GDM1 (cell line): ENCODE measurements around the gene TBC1D2.

Experiments
- DNase-seq: peaks from one replicate; lab custom pipeline; 2025; lab: John Stamatoyannopoulos, UW

The TBC1D2 gene

DNA sequence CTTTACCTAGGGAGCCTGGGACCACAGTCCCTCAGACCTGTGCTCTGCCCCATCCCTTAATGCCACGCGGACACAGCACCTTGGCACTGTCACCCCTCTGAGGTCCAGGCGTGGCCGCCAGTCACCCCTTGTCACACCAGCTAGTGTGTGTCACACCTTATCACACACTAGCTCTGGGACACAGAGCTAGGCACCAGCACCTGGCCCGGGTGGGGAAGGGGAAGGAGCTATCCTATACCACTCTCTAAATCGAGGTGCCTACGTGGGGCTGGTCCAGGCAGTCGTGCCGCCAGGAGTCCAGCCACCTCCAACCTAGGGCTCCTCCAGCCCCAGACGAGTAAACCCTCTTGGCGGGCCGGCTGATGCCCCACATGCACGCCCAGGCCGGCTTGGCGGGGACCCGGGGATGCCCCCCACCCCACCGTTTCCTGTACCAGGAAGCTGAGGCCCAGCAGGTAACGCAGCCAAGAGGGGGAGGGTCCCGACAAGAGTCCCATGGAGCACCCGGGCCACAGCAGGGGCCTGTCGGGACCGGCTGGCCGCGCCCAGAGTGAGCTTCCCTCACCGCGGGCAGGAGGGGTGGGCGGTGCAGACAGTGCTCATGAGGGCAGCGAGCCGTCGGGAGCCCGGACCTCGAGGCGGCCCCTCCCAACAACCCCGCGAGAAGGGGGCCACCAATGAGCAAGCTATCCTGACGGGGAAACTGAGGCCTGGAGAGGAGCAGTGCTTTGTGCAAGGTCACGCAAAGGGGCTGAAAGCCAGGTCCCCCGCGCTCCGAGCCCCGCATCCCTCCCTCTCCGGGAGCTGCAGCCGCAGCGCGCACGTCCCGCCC lies 63.6 kb downstream of the TBC1D2 start:
- peak; percentile 13 for DNase-seq

DNA sequence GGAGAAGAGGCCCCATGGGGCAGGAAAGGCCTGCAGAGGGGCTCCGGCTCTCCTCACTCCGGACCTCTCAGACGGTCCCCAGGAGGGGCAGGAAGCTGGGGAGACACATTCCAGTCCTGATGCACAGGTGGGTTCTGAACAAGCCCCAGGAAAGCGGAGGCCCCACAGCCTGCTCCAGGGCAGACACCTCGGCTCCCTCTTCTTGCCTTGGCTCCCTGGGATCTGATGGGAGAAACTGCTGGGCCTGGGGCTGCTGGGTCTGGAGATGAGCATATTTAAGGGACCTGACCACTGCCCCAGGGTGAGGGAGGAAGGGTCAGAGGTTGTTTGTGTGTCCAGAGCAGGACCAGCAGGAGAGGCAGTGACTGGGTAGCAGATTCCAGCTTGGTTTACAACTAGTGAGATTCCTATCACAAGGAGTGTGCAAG lies 64.3 kb downstream of the TBC1D2 start:
- no peak for DNase-seq

DNA sequence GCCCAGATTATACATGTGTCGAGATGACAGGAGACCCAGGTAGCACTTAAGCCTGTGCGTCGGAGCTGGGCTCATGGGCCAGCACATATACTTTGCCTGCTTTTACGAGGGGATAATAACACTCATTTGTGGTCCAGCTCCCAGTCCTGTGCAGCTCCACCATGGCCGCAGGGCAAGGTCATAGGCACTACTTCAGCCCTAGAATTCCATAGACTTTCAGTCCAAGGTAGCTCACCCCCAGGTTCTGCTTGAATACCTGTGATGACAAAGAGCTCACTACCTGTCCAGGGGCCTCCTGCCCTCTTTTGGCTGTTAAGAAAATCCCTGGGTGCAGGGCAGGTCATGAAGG lies 64.7 kb downstream of the TBC1D2 start:
- DNase-seq: no peak

DNA sequence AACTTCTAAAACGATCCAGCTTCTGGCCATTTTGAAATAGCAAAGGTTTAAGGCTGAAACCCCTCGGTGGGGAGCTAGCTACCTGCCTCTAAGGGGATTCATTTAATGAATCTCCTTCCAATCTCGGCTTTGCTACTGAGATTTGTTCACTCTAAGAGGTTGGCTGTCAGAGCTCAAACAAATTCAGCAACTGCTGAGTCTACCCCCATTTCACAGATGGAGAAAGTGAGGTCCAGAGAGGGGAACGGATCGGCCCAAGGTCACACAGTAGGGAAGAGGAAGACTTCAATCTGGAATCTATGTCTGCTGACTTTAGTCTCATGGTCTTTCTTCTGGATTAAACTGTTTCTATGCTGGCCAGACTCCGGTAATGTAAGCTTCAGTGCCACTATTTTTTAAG lies 66.0 kb downstream of the TBC1D2 start:
- DNase-seq: no peak

DNA sequence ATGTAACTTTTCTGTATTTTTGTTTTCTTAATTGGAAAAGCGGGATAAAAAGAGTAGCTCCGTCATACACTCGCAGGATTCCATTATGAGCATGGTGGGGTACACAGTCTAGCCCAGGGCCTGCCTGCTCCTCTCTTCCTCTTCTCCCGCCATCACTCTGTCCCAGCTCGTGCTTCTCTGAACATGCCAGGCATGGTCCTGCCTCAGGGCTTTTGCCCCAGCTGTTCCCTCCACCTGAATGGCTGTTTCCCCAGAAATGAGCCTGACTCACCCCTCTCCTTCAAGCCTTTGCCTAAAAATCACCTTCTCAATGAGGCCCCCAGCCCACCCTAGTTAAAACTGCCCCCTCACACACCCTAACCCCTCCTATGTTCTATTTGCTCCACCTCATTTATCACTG lies 67.5 kb downstream of the TBC1D2 start:
- DNase-seq: no peak

DNA sequence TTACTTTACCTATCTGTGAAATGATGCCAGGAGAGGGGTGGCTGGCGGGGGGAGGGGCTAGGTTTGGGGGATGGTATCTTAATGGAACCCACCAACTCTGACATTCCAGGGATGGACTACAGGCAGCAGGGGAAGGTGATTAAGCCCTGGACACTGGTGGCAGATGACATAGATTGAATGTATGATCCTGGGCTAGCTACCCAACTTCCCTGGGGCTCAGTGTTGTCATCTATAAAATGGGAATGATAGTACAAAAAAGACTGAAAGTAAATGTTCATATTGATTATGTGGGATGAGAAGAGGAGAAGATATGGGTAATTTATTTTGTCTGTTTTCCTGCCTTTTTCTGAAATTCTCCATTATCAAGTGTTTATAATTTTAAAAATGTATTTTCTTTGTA lies 69.2 kb downstream of the TBC1D2 start:
- DNase-seq: no peak

DNA sequence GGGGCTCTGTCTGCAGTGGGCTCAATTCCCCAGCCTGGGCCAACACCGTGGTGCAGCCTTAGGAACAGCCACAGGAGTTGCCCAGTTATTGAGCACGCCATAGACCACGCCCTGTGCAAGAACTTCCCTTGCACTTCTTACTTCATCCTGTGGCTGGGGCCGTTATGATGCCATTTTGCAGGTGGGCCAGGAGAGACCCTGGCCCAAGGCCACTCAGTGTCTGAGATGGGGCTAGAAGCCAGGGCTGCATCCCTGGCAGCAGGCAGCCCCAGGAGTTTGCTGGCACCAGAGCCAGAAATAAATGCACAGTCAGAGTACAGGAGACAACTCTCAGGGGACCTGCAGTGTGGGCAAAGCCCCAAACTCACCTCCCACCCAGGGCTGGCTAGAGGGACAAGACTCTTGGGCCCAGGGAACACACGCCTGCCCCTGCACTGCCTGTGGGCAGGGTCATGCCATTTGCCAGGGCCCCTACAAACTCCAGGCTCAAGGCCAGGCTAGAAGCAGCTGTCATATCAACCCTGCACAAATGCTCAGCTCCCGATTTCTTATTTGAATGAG lies 69.8 kb downstream of the TBC1D2 start:
- DNase-seq: no peak

DNA sequence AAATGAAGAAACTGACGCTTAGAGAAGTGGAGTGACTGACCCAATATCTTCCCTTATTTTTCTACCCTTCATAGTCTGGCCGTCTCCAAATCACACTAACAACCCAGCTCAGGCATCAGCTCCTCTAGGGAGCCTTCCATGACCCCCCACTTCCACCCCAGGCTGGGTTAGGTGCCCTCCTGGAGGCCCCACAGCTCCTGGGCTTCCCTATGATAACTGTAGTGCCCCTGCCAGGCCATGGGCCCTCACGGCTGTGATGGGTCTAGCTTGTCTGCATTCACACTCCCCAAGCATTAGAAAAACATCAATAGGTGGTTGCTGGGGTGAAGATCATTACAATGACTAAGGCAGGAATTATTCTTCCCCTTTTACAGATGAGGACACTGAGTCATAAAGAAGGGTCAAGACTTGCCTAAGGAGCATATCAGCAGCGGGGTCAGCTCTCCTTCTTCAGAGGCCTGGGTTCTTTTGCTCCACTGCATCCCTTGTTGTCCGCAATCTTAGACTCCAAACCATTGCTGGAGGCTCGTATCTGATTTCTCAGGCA lies 70.4 kb downstream of the TBC1D2 start:
- no peak for DNase-seq

DNA sequence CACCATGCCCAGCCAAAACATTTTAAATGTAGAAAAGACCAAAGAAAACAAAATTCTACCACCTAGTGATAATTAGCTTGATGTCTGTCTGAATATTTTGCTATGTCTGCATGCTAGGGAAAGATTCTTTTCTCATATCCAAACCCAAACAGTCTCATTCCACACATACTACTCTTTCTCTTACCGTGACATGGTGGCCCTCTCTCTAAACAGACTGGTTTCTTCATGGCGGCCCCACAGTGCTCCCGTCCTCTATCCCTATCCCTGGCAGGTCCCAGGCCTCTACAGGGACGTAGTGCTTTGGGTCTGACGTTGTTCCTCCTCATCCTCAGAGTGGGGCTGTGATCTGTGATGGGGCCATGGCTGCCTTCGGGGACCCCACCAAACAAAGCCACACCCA lies 71.1 kb downstream of the TBC1D2 start:
- DNase-seq: no peak

DNA sequence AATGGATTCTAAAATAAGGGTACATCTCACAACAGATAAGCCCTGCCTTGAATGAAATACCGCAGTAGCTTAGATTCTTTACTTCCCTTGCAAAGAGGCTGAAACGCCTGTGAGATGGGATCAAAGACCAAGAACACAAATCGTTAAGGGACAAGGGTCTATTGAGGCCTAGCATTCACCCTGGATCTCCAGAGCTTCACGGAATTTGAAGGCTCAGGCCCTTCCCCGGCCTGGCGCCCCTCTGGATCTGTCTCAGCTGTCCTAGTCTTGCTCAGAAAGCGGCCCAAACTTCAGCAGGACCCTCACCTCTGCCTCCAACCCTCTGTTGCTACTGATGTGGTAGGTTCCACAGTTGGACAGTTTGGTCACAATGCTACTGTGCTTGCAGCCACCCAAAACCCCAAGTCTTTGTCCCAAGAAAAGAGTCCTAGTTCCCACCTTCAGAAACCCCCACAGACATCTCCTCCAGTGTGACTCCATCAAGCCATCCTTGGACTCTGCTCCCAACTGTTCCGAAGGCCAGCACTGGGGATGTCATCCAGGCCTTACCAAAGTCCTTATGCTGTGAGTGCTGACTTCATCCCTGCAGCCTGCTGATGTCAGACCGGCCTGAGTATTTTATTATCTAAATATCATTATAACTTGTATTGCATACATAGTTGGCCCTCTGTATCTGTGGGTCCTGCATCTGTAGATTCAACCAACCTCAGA lies 72.4 kb downstream of the TBC1D2 start:
- no peak for DNase-seq

DNA sequence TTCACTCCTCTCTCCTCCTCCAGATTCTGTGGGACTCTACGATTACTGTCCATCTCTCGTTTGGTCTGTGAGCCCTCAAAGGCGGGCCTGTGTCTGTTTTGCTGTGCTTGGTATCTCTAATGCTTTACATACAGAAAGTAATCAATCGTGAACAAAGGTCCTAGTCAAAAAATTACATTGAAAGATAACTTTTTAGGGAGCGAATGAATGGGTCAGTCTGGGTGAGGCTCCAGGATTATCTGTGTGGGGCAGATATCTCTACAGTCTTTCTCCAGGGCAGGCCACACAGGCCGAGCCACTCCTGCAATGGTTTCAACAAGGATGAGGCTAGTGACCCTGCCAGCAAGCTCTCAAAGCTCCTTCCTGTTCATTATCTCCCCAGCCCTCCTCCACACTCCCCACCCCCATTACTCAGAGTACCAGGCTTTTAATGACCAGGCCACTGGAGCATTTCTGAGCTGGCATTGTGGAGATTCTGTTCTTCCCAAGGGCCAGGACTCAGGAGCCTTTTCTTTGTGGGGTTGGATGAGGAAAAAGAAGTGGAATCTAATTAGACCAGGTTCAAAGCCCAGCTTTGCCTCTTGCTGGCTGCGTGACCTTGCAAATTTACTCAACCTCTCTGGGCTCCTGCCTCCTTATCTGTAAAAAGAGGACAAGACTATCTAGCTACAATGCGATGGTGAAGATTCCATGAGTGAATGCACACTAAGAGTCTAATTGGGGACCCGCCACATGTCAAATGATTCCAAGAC lies 73.2 kb downstream of the TBC1D2 start:
- no peak for DNase-seq

DNA sequence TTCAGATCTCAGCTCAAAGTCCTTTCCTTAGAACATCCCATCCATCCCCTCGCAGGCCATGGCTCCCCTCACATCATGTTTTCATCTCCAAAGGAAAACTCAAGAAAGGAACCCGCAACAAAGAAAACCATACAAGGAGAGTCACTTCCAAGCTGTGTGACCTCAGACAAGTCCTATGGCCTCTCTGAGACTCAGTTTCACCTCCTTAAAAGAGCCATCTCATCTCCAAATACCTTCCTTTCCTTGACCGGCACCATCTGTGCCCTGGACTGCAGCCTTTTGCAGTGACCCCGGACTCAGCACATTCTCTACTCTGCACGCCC lies 73.7 kb downstream of the TBC1D2 start:
- no peak for DNase-seq

DNA sequence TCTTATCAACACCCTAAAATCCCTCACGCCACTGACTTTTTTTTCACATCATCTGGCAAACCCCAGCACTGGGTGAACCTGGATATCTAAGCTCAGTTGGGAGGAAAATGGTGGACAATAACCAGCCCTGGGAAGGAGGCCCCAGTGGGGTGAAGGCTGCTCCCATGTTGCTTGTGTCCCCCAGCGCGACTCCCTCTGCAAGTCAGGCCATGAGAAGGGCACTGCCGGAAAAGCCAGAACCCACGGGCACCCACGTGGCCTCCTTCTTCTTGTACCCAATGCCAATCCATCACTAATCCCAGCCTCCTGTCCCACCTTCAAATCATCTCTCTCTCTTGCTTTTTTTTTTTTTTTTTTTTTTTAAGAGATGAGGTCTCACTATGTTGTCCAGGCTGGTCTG lies 74.5 kb downstream of the TBC1D2 start:
- no peak for DNase-seq

DNA sequence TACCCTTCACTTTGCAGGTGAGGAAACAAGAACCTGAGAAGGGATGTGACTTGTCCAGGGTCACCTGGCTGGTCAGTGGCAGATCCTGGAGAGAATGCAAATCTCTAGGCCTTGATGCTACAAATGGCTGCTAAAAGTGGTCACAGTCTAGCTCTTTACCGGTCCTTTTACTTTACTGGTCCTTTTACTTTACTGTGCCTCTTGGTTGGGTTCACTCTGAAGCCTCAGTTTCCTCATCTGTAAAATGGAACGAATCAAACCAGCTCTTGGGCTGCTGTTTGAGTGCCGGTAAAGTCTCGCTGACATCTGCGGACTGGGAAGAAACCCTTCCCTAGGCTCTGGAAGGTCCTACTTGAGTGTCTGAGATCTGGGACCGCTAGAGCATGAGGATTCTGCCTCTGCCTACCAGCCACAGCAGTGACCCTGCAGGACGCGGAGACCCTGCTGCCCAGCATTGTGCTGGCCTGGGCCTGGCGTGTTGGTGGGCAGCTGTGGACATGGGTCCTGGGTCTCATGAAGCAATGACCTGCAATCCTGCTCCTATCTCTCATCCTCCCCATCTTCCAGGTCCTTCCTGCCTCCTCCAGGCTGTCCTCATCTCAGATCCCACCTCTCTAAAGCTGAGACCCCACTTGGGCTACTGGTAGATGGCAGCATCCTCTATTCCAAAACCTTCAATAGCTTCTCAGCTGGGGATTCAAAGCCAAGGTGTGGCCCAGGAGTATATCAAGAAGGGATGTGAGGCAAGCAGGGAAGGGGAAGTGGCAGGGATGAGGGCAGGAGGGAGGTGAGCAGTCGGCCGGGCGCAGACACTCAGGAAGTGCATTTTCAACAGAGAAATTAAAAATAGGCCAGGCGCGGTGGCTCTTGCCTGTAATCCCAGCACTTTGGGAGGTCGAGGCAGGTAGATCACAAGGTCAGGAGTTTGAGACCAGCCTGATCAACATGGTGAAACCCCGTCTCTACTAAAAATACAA lies 76.3 kb downstream of the TBC1D2 start:
- DNase-seq: peak; percentile 38

DNA sequence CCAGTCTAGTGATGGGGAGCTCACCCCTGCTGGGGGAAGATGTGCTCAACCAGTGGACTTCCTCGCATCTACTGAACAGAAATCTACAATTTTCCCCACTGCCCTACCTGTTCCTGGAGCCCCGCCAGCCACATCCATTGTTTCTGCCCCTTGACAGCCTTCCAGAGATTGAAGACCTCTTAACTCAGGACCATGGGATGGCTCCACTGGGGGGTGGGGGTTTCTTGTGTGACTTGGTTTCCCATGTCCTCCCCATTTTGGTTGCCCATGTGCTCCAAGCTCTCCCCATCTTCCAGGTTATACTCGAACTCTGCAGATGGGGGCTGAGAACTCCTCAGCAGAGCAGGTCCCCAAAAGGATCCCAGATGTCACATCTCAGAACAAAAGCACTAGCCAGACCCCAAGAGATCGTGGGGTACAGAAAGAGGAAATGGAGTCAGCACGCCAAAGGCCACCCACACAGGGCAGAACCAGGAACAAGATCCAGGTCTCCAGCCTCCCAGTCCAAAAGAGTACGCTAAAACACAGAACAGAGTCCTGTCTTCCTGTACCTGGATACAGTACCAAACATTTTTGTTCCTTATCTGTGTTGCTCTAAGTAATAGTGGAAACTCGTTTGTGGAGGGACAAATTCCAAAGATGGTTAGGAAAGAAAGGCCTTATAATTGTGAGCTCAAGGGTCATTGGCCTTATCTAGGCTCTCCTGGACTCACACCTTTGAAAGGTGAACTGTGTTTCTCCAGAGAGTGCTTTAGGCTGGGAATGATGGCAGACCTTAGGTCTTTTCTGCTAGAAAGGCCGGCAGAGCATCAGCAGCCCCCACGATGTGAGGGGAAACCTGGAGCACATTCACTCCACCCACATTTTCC lies 78.8 kb downstream of the TBC1D2 start:
- DNase-seq: no peak

DNA sequence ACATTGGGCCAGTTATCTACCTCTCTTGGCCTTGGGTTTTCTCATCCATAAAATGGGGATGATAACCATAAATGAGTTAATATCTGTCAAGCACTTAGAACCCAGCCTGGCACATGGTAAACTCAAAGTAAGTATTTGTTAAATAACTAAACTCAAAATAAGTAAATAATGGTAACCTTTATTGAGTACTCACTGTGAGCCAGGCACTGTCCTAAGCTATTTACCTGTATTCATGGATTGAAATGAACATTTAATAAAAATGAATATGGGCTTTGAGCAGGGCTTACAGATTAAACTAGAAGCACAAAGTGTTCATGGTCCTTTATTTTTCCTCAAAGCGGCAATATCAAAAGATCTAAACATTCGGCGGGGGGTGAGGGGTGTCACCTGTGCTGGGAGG lies 79.7 kb downstream of the TBC1D2 start:
- no peak for DNase-seq

DNA sequence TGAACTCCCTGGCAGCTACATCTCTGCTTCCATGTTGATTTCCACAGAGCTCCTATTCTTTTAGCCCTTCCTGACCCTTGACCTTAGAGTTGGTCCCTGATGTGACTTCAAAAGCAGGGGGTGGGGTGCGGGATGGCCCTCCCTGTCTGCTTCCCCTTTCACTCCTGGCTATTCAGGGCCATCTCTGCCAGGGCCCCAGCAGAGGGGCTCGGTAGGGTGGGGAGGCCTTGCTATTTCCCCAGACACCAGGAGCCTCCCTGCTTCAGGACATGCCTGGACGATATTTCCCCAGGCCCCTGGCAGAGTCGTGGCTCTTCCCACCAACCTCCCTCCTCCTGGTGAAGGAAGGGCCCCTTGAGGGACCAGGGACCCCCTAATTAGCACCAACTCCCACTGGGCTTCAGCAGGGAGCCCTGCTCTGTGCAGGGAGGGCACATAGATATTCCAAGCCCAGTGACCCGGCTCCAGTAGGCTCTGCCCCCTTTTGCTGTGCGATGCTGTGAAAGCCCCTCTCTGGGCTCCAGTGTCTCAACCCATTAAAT lies 80.3 kb downstream of the TBC1D2 start:
- no peak for DNase-seq

DNA sequence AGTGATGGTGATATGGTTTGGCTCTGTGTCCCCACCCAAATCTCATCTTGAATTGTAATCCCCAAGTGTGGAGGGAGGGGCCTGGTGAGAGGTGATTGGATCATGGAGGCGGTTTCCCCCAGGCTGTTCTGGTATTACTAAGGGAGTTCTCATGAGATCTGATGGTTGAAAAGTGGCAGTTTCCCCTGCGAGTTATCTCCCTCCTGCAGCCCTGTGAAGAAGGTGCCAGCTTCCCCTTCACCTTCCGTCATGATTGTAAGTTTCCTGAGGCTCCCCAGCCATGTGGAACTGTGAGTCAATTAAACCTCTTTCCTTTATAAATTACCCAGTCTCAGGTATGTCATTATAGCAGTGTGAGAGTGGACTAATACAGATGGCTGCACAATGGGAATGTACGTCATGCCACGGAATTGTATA lies 80.9 kb downstream of the TBC1D2 start:
- peak; percentile 71 for DNase-seq

DNA sequence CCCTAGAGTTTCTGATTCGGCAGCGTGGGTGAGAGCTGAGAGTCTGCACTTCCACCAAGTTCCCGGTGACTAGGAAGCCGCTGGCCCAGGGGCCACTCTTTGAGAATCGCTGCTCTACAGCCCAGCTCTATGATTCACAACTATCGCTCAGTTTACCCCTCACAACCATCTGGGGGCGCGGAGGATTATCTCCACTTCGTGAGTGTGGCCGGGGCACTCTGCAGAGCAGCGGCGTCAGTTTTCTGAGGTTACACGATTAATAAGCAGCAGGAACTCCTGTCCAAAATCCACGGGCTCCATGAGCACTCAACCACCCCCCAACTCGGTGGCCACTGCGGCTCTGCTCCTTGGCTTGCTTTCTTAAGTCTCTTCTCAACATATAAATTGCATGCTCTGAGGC lies 82.3 kb downstream of the TBC1D2 start:
- DNase-seq: no peak

DNA sequence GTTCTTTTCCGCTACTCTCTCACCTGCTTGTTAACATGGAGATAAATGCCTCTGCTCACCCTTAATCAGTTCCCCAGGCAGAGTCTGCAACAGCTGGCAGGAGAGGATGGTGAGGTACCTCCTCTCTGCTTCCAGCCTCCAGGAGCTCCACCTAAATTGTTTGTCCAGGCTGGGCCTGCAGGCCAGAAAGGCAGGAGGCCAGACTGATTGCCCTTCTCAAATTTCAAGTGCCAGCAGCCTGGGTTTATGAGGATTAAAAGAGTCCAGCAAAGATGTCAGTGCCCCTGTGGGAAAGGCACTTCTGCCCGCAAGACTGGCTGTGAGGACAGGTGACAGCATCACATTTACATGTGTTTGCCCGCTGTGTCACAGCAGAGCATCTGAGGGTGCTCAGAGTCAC lies 82.8 kb downstream of the TBC1D2 start:
- no peak for DNase-seq
